Activated T-cell treated with anti-CD3 and anti-CD28 coated beads for 24 hours (primary cell): Measurements from ENCODE around the gene SSTR3.
A peak's percentile ranks its signal among the peaks of the same experiment; 100 is the strongest.

Experiments
- DNase-seq: peaks from one replicate; pipeline ENCODE4 v3.0.0-alpha.2; 2020; ENCODE audit warnings: low read depth

The SSTR3 gene

DNA sequence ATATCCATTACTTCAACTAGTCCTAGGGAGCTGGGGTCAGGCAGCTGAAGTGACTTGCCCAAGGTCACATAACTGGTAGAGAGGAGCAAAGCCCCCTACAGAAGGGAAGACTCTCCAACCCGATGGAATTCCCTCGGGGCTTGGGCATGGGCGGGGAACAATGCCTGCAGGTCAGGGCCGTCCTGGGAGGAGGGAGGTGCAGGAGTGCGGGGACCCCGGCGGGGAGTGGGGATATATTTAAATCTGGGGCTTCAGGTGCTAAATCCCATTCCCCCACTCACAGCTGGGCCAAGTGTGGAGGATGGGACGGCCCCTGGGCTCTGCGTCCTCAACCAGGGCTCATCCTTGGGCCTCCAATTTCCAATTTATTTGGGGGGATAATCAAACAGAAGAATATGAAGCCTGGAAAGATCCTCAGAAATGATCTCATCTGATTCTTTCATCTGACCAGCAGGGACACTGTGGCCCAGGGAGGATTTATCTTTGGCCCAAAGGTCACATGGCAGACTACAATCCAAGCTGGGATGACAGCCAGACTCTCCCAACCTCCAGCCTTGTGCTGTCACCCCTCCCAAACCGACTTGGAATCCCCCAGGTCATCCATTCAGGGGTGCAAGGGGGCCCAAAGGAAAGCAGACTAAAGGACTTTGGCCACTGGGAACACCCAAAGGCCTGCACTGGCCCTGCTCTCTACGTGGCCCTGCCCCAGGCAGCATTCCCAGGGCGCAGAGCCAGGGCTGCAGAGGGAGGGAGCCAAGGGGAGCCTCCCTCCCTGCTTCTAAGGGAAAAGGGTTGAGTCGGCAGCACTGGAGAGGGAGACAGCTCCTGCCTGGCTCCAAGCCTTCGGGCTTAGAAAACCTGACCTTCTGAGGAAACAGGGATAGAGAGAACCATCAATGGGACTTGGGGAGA, 15.5 kb downstream of the SSTR3 start:
- DNase-seq, result no peak

DNA sequence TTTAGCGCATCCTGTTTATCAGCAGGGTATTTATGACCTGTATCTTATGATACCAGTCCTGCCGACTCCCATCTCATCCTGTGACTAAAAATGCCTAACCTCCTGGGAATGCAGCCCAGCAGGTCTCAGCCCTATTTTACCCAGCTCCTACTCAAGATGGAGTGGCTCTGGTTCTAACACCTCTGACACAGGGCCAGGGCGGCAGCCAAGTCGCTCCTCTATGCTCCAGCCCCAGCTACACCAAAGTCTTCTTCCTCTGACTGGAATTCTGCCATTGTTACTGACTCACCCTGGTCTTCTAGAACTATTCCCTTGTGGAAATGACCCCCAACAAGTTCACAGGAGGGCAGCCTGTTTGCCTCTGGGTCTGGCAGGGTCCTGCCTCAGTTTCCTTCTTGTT, 16.4 kb downstream of the SSTR3 start:
- no peak for DNase-seq

GRCh38 chr22:37194750-37195149, 17.5 kb downstream of the SSTR3 start:
- DNase-seq, result no peak

DNA sequence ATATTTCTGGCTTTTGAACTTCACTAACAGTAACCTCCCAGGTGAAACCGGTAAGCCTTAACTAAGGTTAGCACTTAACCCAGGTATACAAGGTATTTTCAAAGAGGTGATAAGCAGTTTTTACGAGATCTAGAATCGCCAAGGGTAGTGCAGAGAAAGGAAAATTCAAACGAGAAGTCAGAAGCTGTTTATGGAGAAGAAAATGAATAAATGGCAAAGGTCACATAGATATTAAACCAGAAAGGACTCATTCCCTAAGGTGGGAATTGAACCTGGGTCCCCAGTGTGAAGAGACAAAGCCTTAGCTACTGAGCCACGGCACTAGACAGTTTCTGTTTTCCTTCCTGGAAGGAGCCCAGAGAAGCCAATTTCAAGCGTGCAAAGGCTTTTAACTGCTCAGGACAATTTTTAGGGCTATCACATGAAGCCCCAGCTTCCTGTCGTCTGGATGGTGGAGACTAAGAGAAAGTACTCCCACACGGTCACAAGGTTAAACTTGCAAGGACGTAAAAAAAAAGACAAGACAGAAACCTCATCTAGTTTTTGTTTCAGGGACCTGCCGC, 18.6 kb downstream of the SSTR3 start:
- peak; percentile 54 for DNase-seq

GRCh38 chr22:37192741-37193140, 19.5 kb downstream of the SSTR3 start:
- no peak for DNase-seq

DNA sequence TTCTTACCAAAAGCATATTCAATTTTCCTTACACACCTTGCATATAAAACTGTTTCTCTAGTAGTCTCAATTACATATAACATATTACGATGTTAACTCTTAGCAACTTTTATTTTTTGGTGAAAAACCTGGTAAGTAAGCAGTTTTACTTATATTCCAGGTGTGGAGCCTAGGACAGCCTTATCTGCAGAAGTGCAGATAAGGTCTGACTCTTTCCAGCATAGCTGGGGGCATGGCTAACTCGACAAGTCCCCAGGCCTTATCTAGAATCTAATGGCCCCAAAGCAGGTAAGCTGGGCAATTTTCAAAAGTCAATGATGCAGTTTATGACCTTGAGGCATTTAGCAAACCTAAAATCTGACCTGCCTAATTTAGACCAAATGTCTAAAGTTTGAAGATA, 20.1 kb downstream of the SSTR3 start:
- DNase-seq, result no peak

DNA sequence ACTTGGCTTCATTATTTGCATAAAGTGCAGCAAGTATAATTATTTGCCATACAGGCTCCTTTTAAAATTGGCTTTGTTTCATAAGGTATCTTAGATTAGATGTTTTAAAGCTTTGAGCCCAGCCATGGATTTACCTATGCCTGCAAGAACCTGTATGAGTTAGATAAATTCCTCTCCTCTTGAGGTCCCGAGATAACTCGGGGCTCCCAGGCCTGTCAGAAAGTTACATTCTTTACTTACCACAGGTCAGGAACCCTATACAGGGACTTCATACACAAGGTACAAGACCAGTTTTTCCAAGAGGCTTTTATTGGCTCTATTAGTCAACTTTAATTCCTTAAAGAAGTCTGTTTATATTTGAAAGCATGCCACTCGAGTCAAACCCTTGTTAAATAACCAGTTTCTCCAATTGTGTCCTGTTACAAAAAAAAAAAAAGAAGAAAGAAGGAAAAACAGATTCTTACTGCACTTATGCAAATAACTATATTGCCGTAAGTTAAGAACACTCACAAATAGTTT, 22.0 kb downstream of the SSTR3 start:
- DNase-seq, result no peak

- no peak for DNase-seq
Observed at GRCh38 chr22:37188901-37189466, 23.3 kb downstream of the SSTR3 start.

DNA sequence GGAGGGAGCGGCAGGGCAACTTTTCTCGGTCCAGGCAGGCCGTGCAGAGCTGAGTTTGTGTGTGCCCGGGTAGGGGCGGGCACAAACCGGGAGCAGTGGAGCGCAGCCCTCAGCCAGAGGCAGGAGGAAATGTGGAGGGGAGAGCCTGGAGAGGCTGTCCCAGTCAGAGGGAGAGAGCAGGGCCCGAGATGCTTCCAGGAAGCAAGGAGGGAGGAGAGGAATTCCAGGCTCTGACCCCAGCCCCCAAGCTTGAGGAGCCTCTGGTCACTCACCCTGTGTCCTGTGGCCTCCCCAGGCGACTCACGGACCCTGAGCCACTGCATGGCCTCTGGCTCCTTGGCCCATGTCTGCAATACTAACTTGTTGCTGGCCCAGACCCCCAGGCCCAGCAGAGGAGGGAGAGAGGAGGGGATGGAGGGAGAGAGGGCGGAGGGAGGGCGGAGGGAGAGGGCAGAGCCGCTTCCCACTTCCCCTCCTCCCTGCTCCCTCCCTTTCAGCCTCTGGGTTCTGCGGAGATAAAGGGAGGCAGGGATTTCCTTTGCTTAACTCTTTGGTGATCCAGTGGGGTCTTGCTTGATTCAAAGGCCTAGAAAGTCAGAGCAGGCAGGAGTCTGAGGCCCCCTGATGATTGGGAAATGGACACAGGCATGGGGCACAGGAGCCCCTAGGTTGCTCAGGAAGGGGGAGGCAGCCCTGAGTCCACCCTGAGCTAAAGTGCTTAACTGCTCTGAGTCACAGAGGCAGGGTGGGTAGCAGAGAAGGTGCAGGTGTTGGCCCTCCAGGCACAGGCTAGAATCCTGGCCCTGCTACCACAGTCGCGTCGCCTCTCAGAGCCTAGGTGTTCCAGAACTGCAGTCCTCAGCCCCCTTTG, 24.2 kb downstream of the SSTR3 start, which contains the start of gene C1QTNF6:
Gene C1QTNF6 (minus strand): TSS at position 357 of the 871 bp plus-strand sequence. CDS start 34 bp downstream, at position 323.
- DNase-seq, result no peak

DNA sequence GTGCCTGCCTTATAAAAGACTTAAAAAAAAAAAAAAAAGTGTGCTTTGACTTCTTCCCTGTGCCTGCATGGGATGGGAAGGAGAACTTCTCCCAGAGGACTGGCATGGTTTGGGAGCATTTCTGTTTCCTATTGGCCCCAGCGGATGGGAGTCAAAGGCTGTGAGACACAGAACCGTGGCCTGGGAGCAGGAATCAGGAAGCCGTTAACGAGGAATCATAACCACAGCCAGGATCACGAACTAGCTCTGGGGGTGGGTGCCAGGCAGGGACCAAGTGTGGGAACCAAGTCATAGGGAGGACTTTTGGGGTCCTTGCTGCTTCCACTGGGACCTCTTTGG, 24.8 kb downstream of the SSTR3 start:
- no peak for DNase-seq

DNA sequence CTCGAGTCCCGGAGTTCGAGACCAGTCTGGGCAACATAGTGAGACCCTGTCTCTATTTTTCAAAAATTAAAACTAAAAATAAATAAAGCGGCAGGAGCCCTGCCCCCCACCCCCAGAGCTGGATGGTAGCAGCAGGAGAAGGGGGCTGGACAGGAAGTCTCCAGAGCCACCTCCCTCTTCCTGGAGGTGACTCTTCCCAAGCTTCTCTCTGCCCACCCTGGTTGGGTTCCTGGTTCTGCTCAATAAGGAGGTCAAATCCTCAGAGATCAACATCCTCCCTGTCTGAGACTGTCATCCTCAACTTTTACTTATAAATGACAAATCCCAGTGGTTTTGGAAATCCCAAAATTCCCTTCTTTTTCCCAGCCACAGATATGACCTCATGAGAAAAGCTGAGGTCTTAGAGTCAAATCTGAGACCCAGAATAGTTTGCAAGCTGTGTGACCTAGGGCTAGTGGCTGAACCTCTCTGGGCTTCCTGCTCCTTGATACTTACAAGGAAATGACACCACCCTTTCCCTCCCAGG, 25.2 kb downstream of the SSTR3 start:
- no peak for DNase-seq

DNA sequence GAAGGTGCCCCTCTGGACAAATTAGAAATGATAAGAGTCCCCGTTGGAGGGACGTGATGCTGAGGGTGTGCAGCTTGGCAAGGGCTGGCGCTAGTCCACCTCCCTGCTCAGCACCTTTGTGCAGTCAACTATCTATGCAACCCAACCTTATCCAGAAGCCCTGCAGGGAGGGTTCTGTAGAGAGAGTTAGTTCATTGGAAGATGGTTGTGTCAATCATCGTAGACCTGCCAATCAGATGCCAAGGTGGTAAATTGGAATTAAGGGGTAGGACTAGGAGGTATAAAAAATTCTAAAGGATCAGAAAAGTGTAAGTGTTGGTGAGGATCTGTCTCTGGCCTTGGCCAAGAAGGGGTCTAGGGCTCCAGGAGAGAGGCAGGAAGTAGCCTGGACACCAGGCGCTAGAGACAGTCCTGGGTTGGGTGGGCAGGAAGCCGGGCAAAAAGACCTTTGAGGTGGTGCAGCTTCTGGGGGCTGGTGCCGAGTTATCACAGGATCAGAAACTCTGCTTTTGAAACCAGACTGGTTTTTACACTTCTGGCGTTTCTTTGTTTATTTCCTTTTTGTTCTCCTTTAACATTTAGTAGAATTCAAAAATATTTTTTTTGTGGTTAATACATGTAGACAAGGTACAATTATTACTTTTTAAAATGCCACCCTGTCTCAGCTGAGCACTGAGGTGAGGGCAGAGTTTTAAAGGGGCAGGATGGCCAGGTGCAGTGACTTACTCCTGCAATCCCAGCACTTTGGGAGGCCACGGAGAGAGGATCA, 25.9 kb downstream of the SSTR3 start:
- DNase-seq, result peak; percentile 38

DNA sequence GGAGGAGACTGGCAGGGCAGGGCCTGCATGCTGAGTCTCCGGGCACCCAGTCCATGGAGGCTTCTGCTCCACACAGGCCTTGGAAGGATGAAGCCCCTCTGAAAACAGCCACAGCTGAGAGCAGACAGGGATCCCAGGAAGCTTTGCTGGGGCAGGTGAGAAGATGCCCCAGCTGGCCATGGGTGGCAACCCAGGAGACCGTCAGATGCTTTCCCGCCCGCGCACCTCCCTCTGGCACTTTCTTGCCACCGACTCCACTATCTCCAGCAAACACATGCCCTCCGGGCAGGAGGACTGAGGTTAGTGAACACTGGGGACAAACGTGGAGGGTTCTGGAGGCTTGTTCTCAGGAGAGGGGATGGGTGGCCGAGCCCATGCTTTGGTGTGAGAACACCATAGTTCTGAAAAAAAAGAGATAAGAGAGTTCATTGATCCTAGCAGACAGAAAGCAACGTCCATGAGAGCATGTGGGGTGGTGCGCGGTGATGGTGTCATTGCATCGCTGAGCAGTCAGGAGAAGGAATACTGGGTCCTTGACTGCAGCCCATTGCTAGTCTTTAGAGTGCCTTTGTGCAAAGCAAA, 26.5 kb downstream of the SSTR3 start:
- no peak for DNase-seq

- no peak for DNase-seq
Observed at GRCh38 chr22:37184816-37185541, 27.3 kb downstream of the SSTR3 start.

DNA sequence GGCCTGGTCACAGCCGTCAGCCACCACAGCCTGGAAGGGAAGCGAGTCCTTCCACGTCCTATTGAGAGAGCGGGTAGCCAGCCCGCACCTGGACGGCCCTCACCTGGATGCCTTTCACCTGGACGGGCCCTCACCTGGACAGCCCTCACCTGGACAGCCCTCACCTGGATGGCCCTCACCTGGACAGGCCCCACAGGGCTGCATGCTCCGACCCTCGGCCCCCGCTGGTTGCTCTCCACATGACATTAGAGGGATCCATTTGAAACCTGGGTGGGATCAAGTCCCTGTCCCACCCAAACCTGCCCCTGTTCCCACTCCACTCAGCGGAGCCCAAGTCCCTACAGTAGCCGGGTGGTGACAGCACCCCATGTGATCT, 27.9 kb downstream of the SSTR3 start:
- DNase-seq, result no peak

- DNase-seq, result no peak
Observed at GRCh38 chr22:37183432-37184379, 28.6 kb downstream of the SSTR3 start.

DNA sequence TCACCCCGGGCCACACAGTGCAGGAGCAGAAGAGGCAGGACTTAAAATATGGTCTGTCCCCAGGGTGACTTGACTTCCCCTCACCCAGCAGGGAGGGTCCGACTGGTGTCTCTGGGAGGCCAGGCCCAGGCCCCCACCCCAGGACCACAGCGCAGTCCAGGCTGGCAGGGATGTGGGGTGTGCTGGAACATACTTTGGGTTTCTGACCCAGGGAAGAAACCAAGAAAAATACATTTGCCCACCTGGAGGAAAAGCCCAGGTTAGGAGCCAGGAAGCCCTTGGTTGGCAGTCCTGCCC, 29.4 kb downstream of the SSTR3 start:
- no peak for DNase-seq

DNA sequence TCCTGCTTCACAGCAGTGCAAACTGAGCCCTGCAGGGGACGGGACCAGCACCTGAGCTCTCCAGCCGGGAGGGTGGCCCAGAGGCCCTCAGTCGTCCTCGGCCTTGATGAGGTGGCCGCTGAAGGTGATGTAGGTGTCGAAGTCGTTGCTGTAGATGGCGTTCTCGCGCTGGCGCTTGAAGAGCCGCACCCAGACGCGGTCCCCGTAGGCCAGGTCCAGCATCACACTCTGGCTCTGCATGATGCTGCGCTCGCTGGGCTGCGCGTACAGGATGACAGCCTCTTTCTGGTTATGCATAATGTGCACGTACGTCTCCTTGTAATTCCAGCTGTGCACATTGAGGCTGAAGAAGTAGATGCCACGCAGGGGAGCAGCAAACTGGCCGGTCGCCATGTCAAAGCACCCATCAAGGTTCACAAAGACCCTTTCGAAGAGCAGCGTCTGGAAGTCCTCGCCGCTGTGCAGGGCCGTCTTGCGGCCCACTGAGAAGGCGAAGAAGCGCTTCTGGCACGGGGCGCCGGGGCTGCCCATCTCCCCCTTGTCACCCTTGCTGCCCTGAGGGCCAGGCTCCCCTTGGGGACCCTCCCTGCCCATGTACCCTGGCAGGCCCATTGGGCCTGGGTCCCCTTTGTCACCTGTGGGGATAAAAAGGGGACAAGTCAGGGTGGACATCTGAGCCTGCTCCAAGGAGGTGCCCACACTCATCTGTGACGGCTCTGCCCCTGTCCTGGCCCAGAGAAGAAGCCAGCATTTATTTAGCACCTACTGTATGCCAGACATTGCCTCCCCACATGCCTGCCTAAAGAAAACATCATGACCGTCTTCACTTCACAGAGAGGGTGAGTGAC, 30.0 kb downstream of the SSTR3 start:
- no peak for DNase-seq
